SK-N-MC (cell line): ENCODE measurements around the gene PNMT.

Experiments
- EZH2 ChIP-seq: fragments of 200-600 bp; sonication (generic); IDR thresholded peaks from one replicate; pipeline ENCODE4 v1.6.1; 2017; ENCODE audit warnings: antibody characterized with exemption
- POLR2AphosphoS5 ChIP-seq: IDR thresholded peaks from 2 replicates; pipeline ENCODE4 v1.6.1; 2012; ENCODE audit warnings: mild to moderate bottlenecking, low read depth, low read length, borderline replicate concordance

DNA sequence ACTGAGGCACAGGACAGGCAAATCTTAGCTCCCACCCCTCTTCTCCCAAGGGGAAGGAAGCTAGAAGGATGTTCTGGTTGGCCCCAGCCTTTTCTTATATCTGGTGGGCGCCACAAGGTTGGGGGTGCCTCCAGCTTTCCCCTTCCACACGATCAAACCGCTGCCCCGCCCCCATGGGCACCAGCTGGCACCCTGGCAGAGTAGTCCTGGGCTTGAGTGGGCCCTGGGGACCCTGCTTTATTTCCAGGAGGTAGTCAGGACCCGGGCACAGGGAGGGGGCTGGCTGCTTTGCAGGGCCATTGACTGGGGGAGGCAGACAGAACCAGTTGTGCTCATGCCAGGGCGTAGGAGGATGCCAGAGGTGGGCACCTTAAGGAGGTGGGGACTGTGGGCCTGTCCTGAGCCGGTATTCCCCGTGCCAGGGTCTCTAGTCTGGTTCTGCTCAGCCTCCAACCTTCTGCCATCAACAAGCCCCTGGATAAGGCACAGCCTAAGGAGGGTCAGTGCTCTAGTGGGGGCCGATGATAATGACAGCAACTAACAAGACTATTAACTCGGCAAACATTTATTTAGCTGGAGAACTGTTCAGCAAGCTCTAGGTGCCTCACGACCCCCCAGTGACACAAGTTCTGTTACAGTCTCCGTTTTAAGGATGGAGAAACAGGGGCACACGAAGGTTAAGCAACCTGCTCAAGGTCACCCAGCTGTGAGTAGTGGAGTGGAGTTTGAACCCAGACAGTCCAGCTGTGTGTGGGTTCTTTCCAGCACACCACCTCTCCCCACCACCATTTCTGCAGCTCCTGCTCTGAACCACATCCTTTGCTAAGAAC is 49.1 kb upstream of the PNMT start:
- TF ChIP-seq POLR2AphosphoS5 (no peak), EZH2 (no peak)
